GM12874 (cell line): Measurements from ENCODE around the gene ATG2B.

Source experiments
- TF ChIP-seq, protein P1 (sequence below): IDR thresholded peaks from 2 replicates; pipeline ENCODE4 v1.5.1; 2011; ENCODE audit warnings: low read depth, mild to moderate bottlenecking, control low read depth, low read length, moderate library complexity; ENCODE audit not compliant: insufficient read depth

The ATG2B gene

DNA sequence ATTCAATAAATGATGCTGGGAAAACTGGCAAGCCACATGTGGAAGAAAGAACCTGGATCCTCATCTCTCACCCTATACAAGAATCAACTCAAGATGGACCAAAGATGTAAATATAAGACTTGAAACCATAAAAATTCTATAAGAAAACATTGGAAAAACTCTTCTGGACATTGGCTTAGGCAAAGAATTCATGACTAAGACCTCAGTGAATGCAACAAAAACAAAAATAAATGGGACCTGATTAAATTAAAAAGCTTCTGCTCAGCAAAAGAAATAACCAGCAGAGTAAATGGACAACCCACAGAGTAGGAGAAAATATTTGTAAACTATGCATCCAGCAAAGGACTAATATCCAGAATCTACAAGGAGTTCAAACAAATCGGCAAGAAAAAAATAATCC is 24.6 kb downstream of the ATG2B start:
- TF ChIP-seq, protein P1, sequence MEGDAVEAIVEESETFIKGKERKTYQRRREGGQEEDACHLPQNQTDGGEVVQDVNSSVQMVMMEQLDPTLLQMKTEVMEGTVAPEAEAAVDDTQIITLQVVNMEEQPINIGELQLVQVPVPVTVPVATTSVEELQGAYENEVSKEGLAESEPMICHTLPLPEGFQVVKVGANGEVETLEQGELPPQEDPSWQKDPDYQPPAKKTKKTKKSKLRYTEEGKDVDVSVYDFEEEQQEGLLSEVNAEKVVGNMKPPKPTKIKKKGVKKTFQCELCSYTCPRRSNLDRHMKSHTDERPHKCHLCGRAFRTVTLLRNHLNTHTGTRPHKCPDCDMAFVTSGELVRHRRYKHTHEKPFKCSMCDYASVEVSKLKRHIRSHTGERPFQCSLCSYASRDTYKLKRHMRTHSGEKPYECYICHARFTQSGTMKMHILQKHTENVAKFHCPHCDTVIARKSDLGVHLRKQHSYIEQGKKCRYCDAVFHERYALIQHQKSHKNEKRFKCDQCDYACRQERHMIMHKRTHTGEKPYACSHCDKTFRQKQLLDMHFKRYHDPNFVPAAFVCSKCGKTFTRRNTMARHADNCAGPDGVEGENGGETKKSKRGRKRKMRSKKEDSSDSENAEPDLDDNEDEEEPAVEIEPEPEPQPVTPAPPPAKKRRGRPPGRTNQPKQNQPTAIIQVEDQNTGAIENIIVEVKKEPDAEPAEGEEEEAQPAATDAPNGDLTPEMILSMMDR, result no peak

DNA sequence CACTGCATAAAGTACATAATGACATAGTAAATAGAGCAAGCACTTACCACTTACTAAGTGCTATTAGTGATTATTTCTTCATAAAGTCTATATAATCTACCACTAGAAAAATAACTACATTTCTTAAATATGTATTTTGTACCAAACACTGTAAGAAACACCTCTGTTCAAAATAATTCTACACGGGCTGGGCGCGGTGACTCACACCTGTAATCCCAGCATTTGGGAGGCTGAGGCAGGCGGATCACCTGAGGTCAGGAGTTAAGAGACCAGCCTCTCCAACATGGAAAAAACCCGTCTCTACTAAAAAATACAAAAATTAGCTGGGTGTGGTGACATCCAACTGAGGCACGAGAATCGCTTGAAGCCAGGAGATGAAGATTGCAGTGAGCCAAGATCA is 38.9 kb downstream of the ATG2B start:
- TF ChIP-seq, protein P1, result no peak

DNA sequence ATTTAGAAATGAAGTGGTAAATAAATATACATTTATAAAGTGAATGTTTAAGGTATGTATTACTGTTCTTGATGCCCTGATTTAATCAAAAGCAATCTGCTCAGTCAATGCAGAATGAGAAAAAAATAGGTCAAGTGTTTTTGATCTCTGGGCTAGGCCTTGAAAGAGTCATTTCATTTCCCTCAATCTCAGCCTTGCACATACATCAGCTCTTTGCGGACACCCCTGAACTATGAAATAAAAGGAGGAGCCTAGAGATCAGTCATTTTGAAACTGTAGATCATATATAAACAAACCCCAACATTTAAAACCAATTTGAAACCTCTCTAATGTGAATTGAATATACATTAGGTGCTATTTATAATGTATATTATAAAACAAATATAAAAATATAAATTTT is 42.5 kb downstream of the ATG2B start:
- TF ChIP-seq, protein P1, result no peak

DNA sequence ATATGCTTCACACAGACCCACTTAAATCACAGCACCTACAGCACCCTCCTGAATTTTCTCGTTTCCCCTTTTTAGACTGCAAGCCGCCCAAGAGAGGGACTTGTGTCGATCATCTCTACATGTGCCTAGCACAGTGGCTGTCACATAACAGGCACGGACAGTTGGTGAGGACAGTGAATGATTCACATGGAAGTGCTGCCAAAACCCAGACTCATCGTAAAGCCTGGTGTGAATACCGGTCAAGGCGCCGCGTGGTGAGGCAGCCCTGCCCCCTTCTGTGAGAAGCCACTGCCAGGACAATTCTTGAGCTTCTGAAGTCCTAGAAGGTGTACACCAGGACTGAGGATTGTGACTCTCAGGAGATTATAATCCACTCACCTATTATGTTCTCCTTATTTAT is 44.3 kb downstream of the ATG2B start:
- TF ChIP-seq, protein P1, result no peak

DNA sequence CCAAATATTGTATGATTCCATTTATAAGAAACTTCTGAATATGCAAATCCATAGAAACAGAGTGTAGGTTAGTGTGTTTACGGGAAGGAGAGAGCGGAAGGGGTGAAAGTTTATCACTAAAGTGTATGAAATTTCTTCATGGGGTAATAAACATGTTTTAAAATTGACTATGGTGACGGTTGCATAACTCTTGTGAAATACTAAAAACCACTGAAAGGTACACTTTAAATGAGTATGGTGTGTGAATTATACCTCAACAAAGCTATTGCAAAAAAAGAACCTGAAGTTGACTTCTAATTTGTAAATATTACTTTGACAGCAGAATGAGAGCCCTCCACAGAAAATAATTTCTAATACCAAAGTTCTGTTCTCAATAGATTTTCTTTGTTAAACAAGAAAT is 47.1 kb downstream of the ATG2B start:
- TF ChIP-seq, protein P1, result no peak

DNA sequence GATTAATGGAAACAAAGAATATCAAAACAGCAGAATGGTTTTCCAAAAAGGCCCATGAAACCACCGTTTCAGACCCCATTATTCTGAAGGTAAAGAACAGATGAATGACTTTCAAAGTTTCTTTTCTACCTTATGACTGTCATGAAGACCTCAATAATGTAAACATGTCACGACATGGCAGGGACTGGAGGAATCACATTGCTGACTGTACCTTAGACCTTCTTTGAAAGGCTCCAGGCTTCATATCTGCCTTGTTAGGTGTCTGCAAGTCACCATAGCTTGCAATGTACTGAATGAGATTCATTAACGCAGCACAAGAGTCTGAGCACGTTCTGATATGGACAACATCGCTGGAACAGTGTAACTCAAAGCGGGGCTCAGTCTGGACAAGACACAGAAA is 52.2 kb downstream of the ATG2B start:
- TF ChIP-seq, protein P1, result no peak

DNA sequence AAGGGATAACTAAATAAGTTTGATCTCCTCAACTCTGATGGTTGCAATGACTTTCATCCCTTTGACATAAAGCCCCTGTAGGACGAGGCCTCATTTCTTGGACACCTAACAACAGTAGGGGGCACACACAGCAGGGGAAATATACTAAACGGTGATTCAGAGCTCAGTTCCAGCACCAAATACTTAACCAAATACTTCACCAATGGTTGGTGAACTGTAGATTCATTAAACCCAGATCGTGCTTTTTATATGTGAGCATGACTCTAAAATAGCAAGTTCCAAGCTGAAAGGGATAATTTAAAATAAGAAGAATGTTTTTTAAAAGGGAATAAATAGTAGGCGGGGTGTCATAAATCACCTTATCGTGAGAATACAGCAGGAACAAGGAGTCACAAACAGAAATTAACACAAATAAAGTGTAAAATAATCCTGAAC is 53.2 kb downstream of the ATG2B start:
- TF ChIP-seq, protein P1, result no peak
